RWPE1 (cell line): ENCODE results near the gene ADCY1.
A peak's percentile ranks its signal among the peaks of the same experiment; 100 is the strongest.
"Not testable (repeated sequence)": the region's sequence is repeated elsewhere in the genome, so short reads cannot be mapped to it uniquely, and the experiment has no call there.

Source experiments
- CTCF ChIA-PET: fragments of 350-600 bp; sonication (Branson Sonifier 250); formaldehyde crosslinking; extraction: SDS; loops from one replicate; lab custom pipeline; 2021; lab: Yijun Ruan, JAX
- POLR2A ChIA-PET: fragments of 400-600 bp; formaldehyde crosslinking; extraction: SDS; loops from one replicate; lab custom pipeline; 2020; ENCODE audit warnings: antibody characterized with exemption; ENCODE audit not compliant: low non-redundant PET; lab: Yijun Ruan, JAX
- DNase-seq: peaks from one replicate; pipeline ENCODE4 v3.0.0; 2012; ENCODE audit warnings: low spot score
- H3K27ac ChIP-seq: fragments of 450-650 bp; 2 replicates; pipeline ENCODE4 v1.5.1; 2017
- CTCF ChIP-seq: fragments of 450-650 bp; conservative IDR thresholded peaks from 2 replicates; pipeline ENCODE4 v1.5.1; 2017; ENCODE audit warnings: low read depth, mild to moderate bottlenecking

The ADCY1 gene

GRCh38 chr7:45717537-45718235 is 143.5 kb downstream of the ADCY1 start:
- no peak for TF ChIP-seq CTCF
- POLR2A ChIA-PET, result no interaction called here
- CTCF ChIA-PET, result no interaction called here
- DNase-seq, result no peak
- no peak overlapping the region for H3K27ac ChIP-seq

GRCh38 chr7:45718464-45719330 is 144.5 kb downstream of the ADCY1 start:
- H3K27ac ChIP-seq, result no peak overlapping the region
- no peak for DNase-seq
- TF ChIP-seq CTCF, result no peak
- ChIA-PET CTCF (no interaction called here), POLR2A (no interaction called here)

- H3K27ac ChIP-seq, result no peak overlapping the region
- ChIA-PET POLR2A (no interaction called here), CTCF (no interaction called here)
- TF ChIP-seq CTCF, result no peak
- no peak for DNase-seq
Observed at GRCh38 chr7:45720989-45721388, 146.8 kb downstream of the ADCY1 start.

GRCh38 chr7:45721686-45722598 is 147.8 kb downstream of the ADCY1 start:
- no peak for DNase-seq
- POLR2A ChIA-PET, result no interaction called here
- CTCF ChIA-PET, result no interaction called here
- no peak overlapping the region for H3K27ac ChIP-seq
- TF ChIP-seq CTCF, result no peak

GRCh38 chr7:45725231-45725630 is 151.1 kb downstream of the ADCY1 start:
- H3K27ac ChIP-seq, POLR2A ChIA-PET, DNase-seq, CTCF ChIA-PET: not testable (repeated sequence)

- TF ChIP-seq CTCF, result no peak
- ChIA-PET CTCF (interaction anchor here (0.6 kb wide), 1 partner anchor 429 kb away, joined by 3 read pairs; no protein-coding TSS in a partner anchor), POLR2A (no interaction called here)
- no peak for DNase-seq
- no peak overlapping the region for H3K27ac ChIP-seq
Observed at GRCh38 chr7:45726883-45727282, 152.7 kb downstream of the ADCY1 start.

- DNase-seq, result peak; percentile 40
- H3K27ac ChIP-seq, CTCF ChIA-PET, POLR2A ChIA-PET: not testable (repeated sequence)
Observed at GRCh38 chr7:45731692-45732443, 157.7 kb downstream of the ADCY1 start.

- H3K27ac ChIP-seq, DNase-seq, CTCF ChIA-PET, POLR2A ChIA-PET: not testable (repeated sequence)
Observed at GRCh38 chr7:45738920-45739319, 164.8 kb downstream of the ADCY1 start.

GRCh38 chr7:45740573-45740972 is 166.4 kb downstream of the ADCY1 start:
- CTCF ChIA-PET, POLR2A ChIA-PET, DNase-seq, H3K27ac ChIP-seq: not testable (repeated sequence)

- CTCF ChIA-PET, POLR2A ChIA-PET, DNase-seq, H3K27ac ChIP-seq: not testable (repeated sequence)
Observed at GRCh38 chr7:45748976-45749375, 174.8 kb downstream of the ADCY1 start.
